Duodenal mucosa (tissue), 2 donors: ENCODE measurements around the gene STRA8.

ENCODE experiments used
- H3K27ac ChIP-seq: one replicate; pipeline ENCODE4 v1.7.0; 2013; ENCODE audit warnings: low read depth, low read length
- H3K27me3 ChIP-seq, 2 donors: one replicate each; pipeline ENCODE4 v1.7.0; 2013; ENCODE audit warnings: low read length in 2 of 2, control low read depth in 1 of 2; ENCODE audit not compliant: insufficient read depth in 2 of 2, control insufficient read depth in 1 of 2
- H3K36me3 ChIP-seq, 2 donors: one replicate each; pipeline ENCODE4 v1.7.0; 2013; ENCODE audit warnings: low read length in 2 of 2, control low read depth in 1 of 2; ENCODE audit not compliant: insufficient read depth in 2 of 2, control insufficient read depth in 1 of 2
- H3K4me1 ChIP-seq, 2 donors: one replicate each; pipeline ENCODE4 v1.7.0; 2013; ENCODE audit warnings: low read length in 2 of 2, control low read depth in 1 of 2; ENCODE audit not compliant: insufficient read depth in 2 of 2, control insufficient read depth in 1 of 2
- H3K4me3 ChIP-seq, 2 donors: one replicate each; pipeline ENCODE4 v1.7.0; 2013; ENCODE audit warnings: low read length in 2 of 2, low read depth in 1 of 2
- H3K9ac ChIP-seq, 2 donors: one replicate each; pipeline ENCODE4 v1.7.0; 2013; ENCODE audit warnings: low read length in 2 of 2, low read depth in 1 of 2
- H3K9me3 ChIP-seq, 2 donors: one replicate each; pipeline ENCODE4 v1.7.0; 2013; ENCODE audit warnings: low read length in 2 of 2, control low read depth in 1 of 2; ENCODE audit not compliant: control insufficient read depth in 1 of 2

Gene STRA8

DNA sequence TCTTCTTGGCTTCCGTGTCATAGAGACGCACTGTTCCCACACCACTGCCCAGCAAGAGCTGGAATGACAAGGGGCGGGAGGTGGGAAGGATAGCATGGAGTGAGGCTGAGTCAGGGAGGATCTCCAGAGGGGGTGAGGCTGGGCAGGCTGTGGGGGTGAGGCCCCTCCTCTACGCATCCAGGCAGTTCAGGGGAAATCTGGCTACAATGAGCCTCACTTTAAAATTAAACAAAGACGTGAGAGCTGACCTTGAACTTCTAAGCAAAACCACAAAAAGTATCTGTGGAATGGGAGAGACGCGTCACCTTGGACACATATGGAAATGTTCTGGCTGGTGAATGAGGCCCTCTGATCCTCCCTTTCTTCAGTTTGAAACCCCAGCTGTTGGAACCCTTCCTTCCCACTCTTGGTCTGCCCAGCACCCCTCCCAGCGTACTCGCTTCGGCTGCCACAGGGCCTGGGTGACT, 40.0 kb upstream of the STRA8 start:
- Histone ChIP-seq H3K9me3 (no peaks in the 10 kb centered on the region), H3K4me3 (no peak overlapping the region), H3K27me3 (no peaks in the 10 kb centered on the region), H3K9ac (no peak overlapping the region), H3K27ac (no peak overlapping the region), H3K36me3 (peaks cover 0 to 56% of the 10 kb centered on the region in 2 donors), H3K4me1 (no peaks in the 10 kb centered on the region)

- Histone ChIP-seq H3K4me1 (no peaks in the 10 kb centered on the region), H3K36me3 (peaks cover 0 to 51% of the 10 kb centered on the region in 2 donors)
Observed at GRCh38 chr7:135194494-135195095, 39.0 kb upstream of the STRA8 start.

DNA sequence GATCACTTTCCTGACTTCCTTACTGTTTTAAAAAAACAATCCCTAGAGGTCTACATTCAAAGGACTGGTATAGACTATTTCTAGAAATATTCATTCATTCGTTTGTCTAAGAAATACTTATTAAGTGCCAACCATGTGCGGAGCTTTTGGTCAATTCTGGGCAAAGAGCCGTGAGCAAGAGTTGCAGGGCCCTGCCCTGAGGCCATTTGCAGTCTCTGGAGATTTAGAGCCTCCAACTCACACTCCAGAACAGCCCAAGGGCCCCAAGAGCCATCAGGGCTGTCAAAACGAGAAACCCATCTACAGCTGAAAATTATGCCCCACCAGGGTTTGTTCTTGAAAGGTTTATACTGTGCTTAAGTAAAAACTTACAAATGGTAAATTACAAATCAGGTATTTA, 38.5 kb upstream of the STRA8 start:
- Histone ChIP-seq H3K36me3 (peaks cover 0 to 57% of the 10 kb centered on the region in 2 donors), H3K27ac (no peak overlapping the region), H3K4me3 (no peak overlapping the region), H3K4me1 (no peaks in the 10 kb centered on the region), H3K9me3 (no peaks in the 10 kb centered on the region), H3K9ac (no peak overlapping the region), H3K27me3 (no peaks in the 10 kb centered on the region)

More at GRCh38 chr7:135194494-135195095, 39.0 kb upstream of the STRA8 start:
- no peak overlapping the region for H3K4me3 ChIP-seq
- H3K9me3 ChIP-seq, result no peaks in the 10 kb centered on the region
- no peak overlapping the region for H3K27ac ChIP-seq
- no peak overlapping the region for H3K9ac ChIP-seq
- no peaks in the 10 kb centered on the region for H3K27me3 ChIP-seq

GRCh38 chr7:135195968-135196629, 37.5 kb upstream of the STRA8 start:
- H3K27me3 ChIP-seq, result no peaks in the 10 kb centered on the region
- no peak overlapping the region for H3K4me3 ChIP-seq
- no peaks in the 10 kb centered on the region for H3K9me3 ChIP-seq
- H3K4me1 ChIP-seq, result no peaks in the 10 kb centered on the region
- peaks cover 0 to 66% of the 10 kb centered on the region in 2 donors for H3K36me3 ChIP-seq
- no peak overlapping the region for H3K27ac ChIP-seq
- no peak overlapping the region for H3K9ac ChIP-seq

DNA sequence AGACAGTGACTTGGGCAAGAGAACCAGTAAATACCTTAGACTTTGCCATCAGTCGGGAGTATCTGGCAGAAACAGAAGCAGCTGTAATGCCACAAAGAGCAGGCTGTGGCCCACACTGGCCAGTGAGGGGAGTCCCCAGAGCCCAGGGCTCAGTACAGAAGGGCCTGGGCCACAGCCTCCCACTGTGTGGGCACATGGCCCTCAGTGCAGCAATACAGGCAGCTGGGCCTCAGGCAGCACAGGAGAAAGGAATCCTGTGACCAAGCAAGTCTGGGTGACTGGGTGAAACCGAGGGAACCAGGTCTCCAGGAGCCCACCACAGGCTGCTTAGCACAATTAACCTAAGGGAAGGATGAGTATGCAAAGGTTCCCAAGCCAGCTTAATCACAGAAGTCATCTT, 36.3 kb upstream of the STRA8 start:
- peaks cover 0 to 64% of the 10 kb centered on the region in 2 donors for H3K36me3 ChIP-seq
- H3K9me3 ChIP-seq, result no peaks in the 10 kb centered on the region
- no peak overlapping the region for H3K9ac ChIP-seq
- no peaks in the 10 kb centered on the region for H3K27me3 ChIP-seq
- H3K27ac ChIP-seq, result no peak overlapping the region
- no peaks in the 10 kb centered on the region for H3K4me1 ChIP-seq
- no peak overlapping the region for H3K4me3 ChIP-seq

- Histone ChIP-seq H3K4me1 (no peaks in the 10 kb centered on the region), H3K4me3 (no peak overlapping the region), H3K36me3 (peaks cover 0 to 65% of the 10 kb centered on the region in 2 donors), H3K27me3 (no peaks in the 10 kb centered on the region), H3K9me3 (no peaks in the 10 kb centered on the region), H3K9ac (no peak overlapping the region), H3K27ac (no peak overlapping the region)
Observed at GRCh38 chr7:135197906-135198655, 35.6 kb upstream of the STRA8 start.

DNA sequence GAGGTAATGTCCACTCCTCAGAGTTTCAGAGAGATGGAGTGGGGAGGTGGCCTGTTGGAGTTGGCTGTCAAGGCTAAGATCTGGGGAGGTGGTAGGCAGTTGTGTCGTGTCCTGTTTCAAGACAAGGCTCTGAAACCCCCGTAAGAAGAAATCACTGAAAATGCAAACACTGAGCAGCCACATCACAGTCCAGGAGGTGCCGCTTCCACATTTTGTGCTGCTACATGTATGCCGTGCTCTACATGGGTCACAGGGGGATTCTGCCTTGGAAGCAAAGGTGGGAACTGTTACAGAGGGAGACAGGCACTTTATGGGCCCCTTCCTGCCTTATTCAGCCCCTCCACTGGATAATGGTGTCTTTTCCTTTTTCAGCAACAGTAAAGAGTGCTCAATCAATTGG, 34.2 kb upstream of the STRA8 start:
- Histone ChIP-seq H3K9ac (no peak overlapping the region), H3K27ac (no peak overlapping the region), H3K9me3 (no peaks in the 10 kb centered on the region), H3K36me3 (peaks cover 0 to 73% of the 10 kb centered on the region in 2 donors), H3K4me1 (no peaks in the 10 kb centered on the region), H3K27me3 (no peaks in the 10 kb centered on the region), H3K4me3 (no peak overlapping the region)

- Histone ChIP-seq H3K36me3 (peaks cover 0 to 69% of the 10 kb centered on the region in 2 donors), H3K4me1 (no peaks in the 10 kb centered on the region), H3K4me3 (no peak overlapping the region), H3K9me3 (no peaks in the 10 kb centered on the region), H3K27ac (no peak overlapping the region), H3K9ac (no peak overlapping the region), H3K27me3 (no peaks in the 10 kb centered on the region)
Observed at GRCh38 chr7:135200821-135201331, 32.8 kb upstream of the STRA8 start.

- Histone ChIP-seq H3K4me1 (no peaks in the 10 kb centered on the region), H3K9ac (no peak overlapping the region), H3K9me3 (no peaks in the 10 kb centered on the region), H3K27me3 (no peaks in the 10 kb centered on the region), H3K36me3 (peaks cover 0 to 66% of the 10 kb centered on the region in 2 donors), H3K4me3 (no peak overlapping the region), H3K27ac (no peak overlapping the region)
Observed at GRCh38 chr7:135201350-135201749, 32.3 kb upstream of the STRA8 start.

DNA sequence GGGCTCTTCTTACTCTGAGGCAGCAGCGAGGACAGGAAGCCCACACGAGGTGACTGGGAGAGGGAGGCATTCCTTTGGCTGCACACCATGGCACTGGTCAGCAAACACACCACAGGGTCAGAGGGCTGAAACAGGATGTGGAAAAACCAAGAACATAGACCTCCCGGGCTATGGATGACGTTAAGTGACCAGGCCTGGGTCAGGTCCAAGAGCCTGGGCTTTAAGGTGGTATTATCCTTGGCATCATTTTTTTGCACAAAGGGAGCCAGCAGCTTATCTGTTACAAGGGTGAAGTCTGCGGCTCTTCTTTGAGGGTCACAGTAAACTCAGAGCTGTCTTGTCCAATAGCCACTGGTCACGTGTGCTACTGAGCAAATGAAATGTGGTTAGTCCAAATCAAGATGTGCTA, 29.3 kb upstream of the STRA8 start:
- no peak overlapping the region for H3K9ac ChIP-seq
- H3K9me3 ChIP-seq, result no peaks in the 10 kb centered on the region
- no peak overlapping the region for H3K4me3 ChIP-seq
- H3K27ac ChIP-seq, result no peak overlapping the region
- H3K36me3 ChIP-seq, result peaks cover 0 to 43% of the 10 kb centered on the region in 2 donors
- H3K4me1 ChIP-seq, result peaks cover 4 to 6% of the 10 kb centered on the region in 2 donors
- no peaks in the 10 kb centered on the region for H3K27me3 ChIP-seq
